Memory B cell (primary cell): ENCODE data around the gene COL19A1.

ENCODE experiments used
- ATAC-seq: fragments of 150-1000 bp; cut with Tn5 transposase; 2 replicates; pipeline ENCODE4 v1.10.0; 2021; ENCODE audit warnings: low read depth, mild to moderate bottlenecking, moderate library complexity
- DNase-seq, 2 donors: peaks; one replicate each; pipeline ENCODE4 v3.0.0; 2022; ENCODE audit warnings: low spot score in 2 of 2
- H3K27ac Mint-ChIP-seq: one replicate; pipeline ENCODE4 v1.8.0; 2022; ENCODE audit warnings: mild to moderate bottlenecking, moderate library complexity, mixed read lengths
- H3K27me3 Mint-ChIP-seq: one replicate; pipeline ENCODE4 v1.8.0; 2022; ENCODE audit warnings: mixed read lengths
- H3K36me3 Mint-ChIP-seq: one replicate; pipeline ENCODE4 v1.8.0; 2022; ENCODE audit warnings: mild to moderate bottlenecking, mixed read lengths
- H3K4me1 Mint-ChIP-seq: one replicate; pipeline ENCODE4 v1.8.0; 2022; ENCODE audit warnings: mixed read lengths
- H3K4me3 Mint-ChIP-seq: one replicate; pipeline ENCODE4 v1.8.0; 2022; ENCODE audit warnings: mild to moderate bottlenecking, moderate library complexity, mixed read lengths
- H3K9me3 Mint-ChIP-seq: one replicate; pipeline ENCODE4 v1.8.0; 2022; ENCODE audit warnings: mixed read lengths

Gene COL19A1

DNA sequence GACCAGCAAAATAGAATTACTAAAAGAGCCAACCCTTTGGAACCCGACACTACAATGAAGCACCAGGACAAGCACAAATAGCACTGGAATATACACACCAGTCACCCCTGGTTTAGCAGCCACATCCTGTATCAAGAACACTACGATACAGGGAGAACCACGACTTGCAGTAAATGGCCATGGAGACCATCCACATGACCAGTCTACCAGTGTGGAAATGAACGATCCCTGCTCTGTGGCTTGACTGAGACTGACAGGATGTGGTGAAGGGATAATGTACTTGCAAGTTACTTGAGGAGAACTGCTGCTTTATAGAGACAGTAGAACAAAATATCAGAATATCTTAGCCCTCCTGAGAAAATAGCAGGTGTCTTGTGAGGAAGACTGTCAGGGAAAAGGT, 266.9 kb downstream of the COL19A1 start:
- Mint-ChIP-seq H3K27ac (no peak overlapping the region), H3K4me3 (no peak overlapping the region), H3K36me3 (peaks cover 18% of the 10 kb centered on the region), H3K9me3 (no peaks in the 10 kb centered on the region), H3K4me1 (no peaks in the 10 kb centered on the region), H3K27me3 (no peaks in the 10 kb centered on the region)
- DNase-seq (no peak), ATAC-seq (no peak)

DNA sequence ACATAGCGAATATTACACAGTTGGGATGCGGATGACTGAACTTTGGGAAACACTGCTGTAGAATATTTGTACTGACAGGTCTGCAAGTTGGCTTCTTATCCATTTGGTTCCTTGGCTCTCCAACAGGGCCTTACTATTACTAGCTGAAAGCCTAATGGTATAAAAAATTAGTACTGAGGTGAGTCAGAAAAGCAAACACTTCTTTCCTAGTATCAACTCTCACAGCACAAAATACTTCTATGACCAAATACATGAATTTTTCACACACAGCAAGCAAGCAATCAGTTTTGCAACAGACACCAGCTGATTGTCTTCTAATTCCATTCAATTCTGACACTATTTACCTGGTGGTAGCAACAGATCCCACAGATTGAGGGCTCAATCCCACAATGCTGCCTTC, 268.2 kb downstream of the COL19A1 start:
- Mint-ChIP-seq H3K4me1 (no peaks in the 10 kb centered on the region), H3K9me3 (no peaks in the 10 kb centered on the region), H3K36me3 (peaks cover 22% of the 10 kb centered on the region), H3K27ac (no peak overlapping the region), H3K27me3 (no peaks in the 10 kb centered on the region), H3K4me3 (no peak overlapping the region)
- DNase-seq (no peak), ATAC-seq (no peak)

DNA sequence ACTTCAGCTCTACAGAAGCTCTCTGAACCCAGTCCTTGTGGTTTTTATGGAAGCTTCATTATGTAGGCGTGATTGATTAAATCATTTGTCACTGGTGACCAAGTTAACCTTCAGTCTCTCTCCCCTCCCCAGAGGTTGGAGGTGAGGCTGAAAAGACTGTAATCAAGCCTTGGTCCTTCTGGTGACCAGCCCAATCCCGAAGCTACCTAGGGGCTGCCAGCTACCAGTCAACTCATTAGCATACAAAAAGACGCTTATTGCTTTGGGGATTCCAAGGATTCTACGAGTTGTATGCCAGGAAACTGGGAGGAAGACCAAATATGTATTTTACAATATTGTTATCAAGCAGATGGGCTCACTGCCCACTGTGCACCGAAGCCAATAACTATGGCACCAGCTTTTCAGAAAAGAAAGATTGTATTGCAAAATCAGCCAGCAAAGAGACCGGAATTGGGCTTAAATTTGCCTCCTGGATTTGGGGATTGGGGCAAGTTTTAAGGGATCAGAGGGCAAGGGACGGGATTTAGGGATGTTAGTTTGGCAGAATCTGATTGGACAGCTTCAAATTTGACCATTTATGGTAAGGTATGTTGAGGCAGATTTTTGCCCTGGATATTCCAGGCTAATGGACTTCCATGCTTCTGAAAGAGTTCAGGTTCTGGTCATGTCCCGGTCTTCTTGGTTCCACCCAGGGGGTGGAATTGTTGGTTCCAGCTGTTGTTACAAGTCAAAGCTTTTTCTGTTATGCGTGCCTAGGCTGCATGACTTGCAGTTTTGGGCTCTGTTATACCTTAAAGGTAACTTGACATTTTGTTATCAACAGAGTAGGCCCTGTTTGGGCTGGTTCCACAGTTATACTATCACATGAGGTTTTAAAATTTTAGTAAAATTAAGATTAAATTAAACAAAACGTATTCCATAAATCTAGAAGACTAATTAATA, 269.1 kb downstream of the COL19A1 start:
- H3K36me3 Mint-ChIP-seq, result peaks cover 18% of the 10 kb centered on the region
- H3K9me3 Mint-ChIP-seq, result no peaks in the 10 kb centered on the region
- no peak overlapping the region for H3K4me3 Mint-ChIP-seq
- ATAC-seq (no peak), DNase-seq (no peak)
- H3K27me3 Mint-ChIP-seq, result no peaks in the 10 kb centered on the region
- H3K4me1 Mint-ChIP-seq, result no peaks in the 10 kb centered on the region
- no peak overlapping the region for H3K27ac Mint-ChIP-seq

DNA sequence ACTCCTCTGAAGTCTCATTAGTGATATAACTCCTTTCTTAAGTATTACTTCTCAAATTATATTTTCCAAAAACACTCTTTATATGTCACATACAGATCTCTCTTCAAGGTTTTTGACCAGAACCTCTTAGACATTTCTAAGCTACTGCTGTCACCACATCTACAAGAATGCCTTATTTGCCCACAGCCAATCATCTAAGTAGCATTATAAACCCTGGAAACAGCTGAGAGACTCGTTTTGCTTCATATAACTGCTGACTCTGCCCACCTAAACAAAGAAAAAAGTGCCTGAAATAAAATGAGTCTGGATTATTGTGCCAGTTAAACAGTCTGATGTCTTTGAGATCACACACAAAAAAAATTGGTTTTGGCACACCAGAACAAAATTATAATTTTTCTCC, 270.6 kb downstream of the COL19A1 start:
- ATAC-seq, result no peak

DNA sequence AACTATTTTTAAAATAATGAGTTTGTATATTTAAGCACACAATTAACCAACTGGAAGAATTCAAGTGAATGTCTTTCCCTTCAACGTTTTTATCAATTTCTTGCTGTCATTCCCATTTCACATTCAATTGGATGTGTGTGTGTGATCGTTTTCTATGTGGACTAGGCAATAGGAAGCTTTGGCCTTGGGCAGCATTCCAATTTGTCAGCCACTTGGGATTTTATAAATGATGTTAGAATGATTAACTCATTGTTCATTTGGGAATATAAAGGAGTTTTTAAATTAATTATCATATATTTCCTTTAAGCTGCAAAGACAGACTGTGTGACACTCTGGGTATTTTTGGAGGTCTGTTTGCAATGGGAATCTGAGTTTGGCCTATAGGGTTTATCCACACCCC, 274.1 kb downstream of the COL19A1 start:
- ATAC-seq (no peak), DNase-seq (no peak)
- Mint-ChIP-seq H3K4me1 (no peaks in the 10 kb centered on the region), H3K9me3 (no peaks in the 10 kb centered on the region), H3K27me3 (no peaks in the 10 kb centered on the region), H3K27ac (no peak overlapping the region), H3K4me3 (no peak overlapping the region), H3K36me3 (peaks cover 37% of the 10 kb centered on the region)

More for the DNA sequence above, 270.6 kb downstream of the COL19A1 start:
- no peak for DNase-seq
- Mint-ChIP-seq H3K27ac (no peak overlapping the region), H3K9me3 (no peaks in the 10 kb centered on the region), H3K27me3 (no peaks in the 10 kb centered on the region), H3K4me3 (no peak overlapping the region), H3K4me1 (no peaks in the 10 kb centered on the region), H3K36me3 (peaks cover 14% of the 10 kb centered on the region)

DNA sequence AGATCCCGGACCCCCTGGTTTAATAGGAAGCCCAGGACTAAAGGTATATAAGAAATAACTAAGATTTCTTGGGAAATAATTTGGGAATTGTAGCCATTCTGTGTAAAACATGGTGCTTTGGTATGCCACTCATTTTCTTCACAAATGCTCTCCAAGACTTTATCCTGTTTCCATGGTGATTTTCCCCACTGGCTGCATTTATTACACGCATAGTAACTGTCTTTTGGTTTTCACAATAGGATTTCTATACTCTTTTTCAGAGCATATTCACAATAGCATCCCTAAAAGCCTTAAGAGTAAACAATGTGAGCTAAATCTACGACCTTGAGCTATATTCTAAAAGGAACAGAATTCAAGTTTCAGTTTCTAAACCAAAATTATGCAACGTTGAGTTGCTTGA, 275.7 kb downstream of the COL19A1 start:
- Mint-ChIP-seq H3K27me3 (no peaks in the 10 kb centered on the region), H3K4me3 (no peak overlapping the region), H3K27ac (no peak overlapping the region), H3K36me3 (peaks cover 37% of the 10 kb centered on the region), H3K4me1 (no peaks in the 10 kb centered on the region), H3K9me3 (no peaks in the 10 kb centered on the region)
- ATAC-seq (no peak), DNase-seq (no peak)

DNA sequence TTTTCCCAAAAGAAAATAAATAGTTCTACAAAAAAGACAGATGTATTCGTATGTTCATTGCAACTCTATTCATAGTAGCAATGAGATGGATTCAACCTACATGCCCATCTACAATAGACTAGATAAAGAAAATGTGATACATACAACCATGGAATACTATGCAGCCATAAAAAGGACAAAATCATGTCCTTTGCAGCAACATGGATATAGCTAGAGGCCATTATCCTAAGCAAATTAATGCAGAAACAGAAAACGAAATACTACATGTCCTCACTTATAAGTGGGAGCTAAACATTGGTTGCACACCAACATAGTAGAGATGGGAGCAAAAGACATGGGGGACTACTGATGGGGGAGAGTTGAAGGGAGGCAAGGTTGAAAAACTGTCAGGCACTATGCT, 278.8 kb downstream of the COL19A1 start:
- no peaks in the 10 kb centered on the region for H3K27me3 Mint-ChIP-seq
- no peak for ATAC-seq
- H3K36me3 Mint-ChIP-seq, result peaks cover 39% of the 10 kb centered on the region
- no peak for DNase-seq
- H3K4me1 Mint-ChIP-seq, result no peaks in the 10 kb centered on the region
- H3K4me3 Mint-ChIP-seq, result no peak overlapping the region
- no peak overlapping the region for H3K27ac Mint-ChIP-seq
- no peaks in the 10 kb centered on the region for H3K9me3 Mint-ChIP-seq

DNA sequence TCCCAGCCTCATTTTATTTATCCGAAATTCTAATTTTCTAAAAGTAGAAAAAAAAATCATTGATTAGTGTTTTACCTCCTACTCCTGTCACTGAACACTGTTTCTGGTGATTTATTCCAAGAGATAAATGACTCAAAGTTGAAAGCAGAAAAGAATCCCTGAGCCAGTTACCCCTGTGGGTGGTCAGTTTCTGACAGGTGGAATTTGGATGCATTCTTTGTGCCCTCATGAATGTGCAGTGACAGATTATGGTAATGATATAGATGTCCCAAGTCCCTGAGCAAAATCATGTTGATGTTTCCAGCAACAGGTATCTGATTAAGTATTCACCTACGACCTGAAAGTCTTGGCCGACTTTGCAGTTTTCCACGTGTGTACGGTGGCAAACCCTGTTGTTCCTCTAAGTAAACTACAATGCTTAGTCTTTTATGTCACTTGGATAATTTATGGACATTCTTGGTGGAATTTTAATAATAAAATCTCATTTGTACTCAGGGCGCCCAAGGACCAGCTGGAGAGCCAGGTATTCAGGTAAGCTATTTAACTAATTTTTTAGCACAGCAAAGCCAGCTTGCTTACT, 282.9 kb downstream of the COL19A1 start:
- ATAC-seq, result no peak
- H3K36me3 Mint-ChIP-seq, result peaks cover 37% of the 10 kb centered on the region
- no peak overlapping the region for H3K4me3 Mint-ChIP-seq
- H3K27me3 Mint-ChIP-seq, result no peaks in the 10 kb centered on the region
- no peak overlapping the region for H3K27ac Mint-ChIP-seq
- no peaks in the 10 kb centered on the region for H3K4me1 Mint-ChIP-seq
- H3K9me3 Mint-ChIP-seq, result no peaks in the 10 kb centered on the region
- no peak for DNase-seq

DNA sequence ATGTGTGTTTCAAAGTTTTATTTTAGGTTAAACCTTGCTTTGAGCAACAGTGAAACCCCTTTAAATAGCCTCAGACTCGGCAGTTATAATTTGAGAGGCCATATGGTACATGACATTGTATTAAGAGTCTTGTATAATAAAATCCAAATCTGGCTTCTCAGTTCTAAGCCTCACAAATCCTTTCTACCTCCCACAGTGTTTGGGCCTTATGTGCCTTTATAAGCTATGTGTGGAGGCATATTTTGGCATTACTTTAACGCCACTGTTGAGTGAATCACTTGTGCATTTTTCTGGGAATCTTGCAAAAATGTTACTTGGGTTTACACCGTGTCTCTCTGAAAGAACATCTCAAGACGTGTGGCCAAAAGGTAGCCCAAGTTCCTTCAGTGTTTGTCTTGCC, 284.2 kb downstream of the COL19A1 start:
- no peaks in the 10 kb centered on the region for H3K9me3 Mint-ChIP-seq
- peaks cover 38% of the 10 kb centered on the region for H3K36me3 Mint-ChIP-seq
- no peak for ATAC-seq
- no peaks in the 10 kb centered on the region for H3K27me3 Mint-ChIP-seq
- no peak overlapping the region for H3K27ac Mint-ChIP-seq
- no peaks in the 10 kb centered on the region for H3K4me1 Mint-ChIP-seq
- no peak for DNase-seq
- H3K4me3 Mint-ChIP-seq, result no peak overlapping the region

DNA sequence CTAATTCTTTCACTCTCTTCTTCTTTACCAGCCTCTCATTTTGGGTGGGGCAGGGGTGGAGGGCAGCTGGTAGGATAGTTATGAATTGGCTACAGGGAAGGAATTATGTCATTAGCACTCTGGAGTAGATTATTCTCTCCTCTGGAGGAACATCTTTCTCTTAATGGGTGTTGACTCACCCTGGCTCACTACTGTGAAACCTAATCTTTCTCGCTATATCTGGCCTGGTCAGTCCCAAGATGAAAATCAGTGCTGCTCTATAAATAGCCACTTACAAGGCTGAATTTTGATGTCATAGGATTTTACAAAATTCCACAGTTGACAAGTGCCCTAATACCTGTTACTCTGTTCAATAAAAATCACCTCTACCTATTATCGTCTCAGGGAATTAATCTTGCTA, 285.3 kb downstream of the COL19A1 start:
- no peak overlapping the region for H3K27ac Mint-ChIP-seq
- H3K27me3 Mint-ChIP-seq, result no peaks in the 10 kb centered on the region
- H3K36me3 Mint-ChIP-seq, result peaks cover 45% of the 10 kb centered on the region
- no peaks in the 10 kb centered on the region for H3K9me3 Mint-ChIP-seq
- ATAC-seq, result no peak
- no peak for DNase-seq
- H3K4me3 Mint-ChIP-seq, result no peak overlapping the region
- H3K4me1 Mint-ChIP-seq, result no peaks in the 10 kb centered on the region

DNA sequence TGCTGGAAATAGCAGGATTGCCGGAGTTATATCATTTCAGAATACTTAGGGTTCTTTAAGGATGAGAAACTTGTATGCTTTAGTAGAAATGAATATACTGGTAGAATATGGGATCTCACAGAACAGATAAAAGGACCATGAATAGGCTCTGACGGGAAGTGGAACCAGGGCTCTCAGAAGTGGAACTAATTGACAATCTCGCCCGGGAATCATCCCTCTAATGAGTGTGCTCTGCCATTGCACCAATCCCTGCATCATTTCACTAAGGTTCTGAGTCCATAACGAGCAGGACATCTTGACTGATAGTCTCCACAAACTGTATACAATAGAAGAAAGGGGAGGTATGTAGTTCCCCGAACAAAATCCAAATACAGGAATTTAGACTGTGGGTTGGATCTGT, 286.4 kb downstream of the COL19A1 start:
- DNase-seq (no peak), ATAC-seq (no peak)
- H3K4me3 Mint-ChIP-seq, result no peak overlapping the region
- no peak overlapping the region for H3K27ac Mint-ChIP-seq
- H3K27me3 Mint-ChIP-seq, result no peaks in the 10 kb centered on the region
- peaks cover 43% of the 10 kb centered on the region for H3K36me3 Mint-ChIP-seq
- H3K4me1 Mint-ChIP-seq, result no peaks in the 10 kb centered on the region
- H3K9me3 Mint-ChIP-seq, result no peaks in the 10 kb centered on the region

DNA sequence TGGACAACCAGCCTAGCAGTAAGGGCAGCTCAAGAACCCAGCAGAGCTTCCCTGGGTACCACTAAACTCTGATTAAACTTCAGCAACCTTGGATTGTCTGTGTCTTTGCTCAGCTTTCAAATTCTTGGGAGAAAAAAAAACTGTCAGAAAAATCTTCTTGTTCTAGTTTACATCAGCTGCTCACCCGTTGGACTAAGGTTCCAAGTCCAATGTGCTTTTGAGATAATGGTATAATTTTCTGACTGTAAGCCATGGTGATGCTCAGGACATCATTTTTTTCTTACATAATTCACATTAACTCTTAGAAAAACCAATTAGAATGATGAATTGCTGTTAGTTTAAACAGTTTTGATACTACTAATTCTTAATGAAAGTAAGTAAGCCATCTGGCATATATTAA, 290.7 kb downstream of the COL19A1 start:
- H3K27me3 Mint-ChIP-seq, result no peaks in the 10 kb centered on the region
- H3K4me1 Mint-ChIP-seq, result no peaks in the 10 kb centered on the region
- H3K36me3 Mint-ChIP-seq, result peaks cover 49% of the 10 kb centered on the region
- ATAC-seq, result no peak
- no peak for DNase-seq
- no peak overlapping the region for H3K27ac Mint-ChIP-seq
- H3K4me3 Mint-ChIP-seq, result no peak overlapping the region
- H3K9me3 Mint-ChIP-seq, result no peaks in the 10 kb centered on the region

DNA sequence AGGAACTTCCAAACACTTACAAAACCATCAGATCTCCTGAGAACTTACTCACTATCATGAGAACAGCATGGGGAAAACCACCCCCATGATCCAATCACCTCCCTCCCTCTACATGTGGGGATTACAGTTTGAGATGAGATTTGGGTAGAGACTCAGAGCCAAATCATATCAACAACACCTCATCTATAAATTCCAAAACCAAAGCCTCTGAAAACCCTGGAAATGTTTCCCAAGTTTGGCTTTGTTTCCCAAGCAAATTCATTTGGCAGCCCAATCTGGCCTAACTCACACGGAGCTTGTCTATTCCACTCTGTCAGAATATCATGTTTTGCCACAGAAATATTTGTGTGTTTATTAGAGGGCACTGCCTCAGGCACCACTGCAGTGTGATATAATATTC, 293.9 kb downstream of the COL19A1 start:
- Mint-ChIP-seq H3K27me3 (no peaks in the 10 kb centered on the region), H3K27ac (no peak overlapping the region), H3K4me3 (no peak overlapping the region), H3K4me1 (no peaks in the 10 kb centered on the region), H3K9me3 (no peaks in the 10 kb centered on the region), H3K36me3 (peaks cover 45% of the 10 kb centered on the region)
- DNase-seq, result no peak
- ATAC-seq, result no peak

DNA sequence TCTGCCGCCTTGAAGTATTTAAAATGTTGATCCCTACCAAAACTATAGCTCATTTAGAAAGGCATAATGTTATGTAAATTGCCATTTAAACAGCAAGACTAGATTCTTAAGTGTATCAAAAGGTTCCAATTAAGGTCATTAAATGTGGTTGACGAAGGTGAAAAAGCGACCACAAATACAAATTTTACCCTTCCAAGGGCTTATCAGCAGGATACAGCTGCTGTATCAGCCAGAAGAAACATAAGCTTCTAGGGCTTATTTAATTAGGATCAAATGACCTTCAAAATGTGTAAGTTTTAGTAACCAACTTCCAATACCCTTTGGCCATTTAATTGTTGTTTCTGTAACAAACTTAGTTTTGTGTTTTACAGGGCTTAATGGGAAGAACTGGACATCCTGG, 296.6 kb downstream of the COL19A1 start:
- H3K27me3 Mint-ChIP-seq, result no peaks in the 10 kb centered on the region
- ATAC-seq (no peak), DNase-seq (no peak)
- peaks cover 4% of the 10 kb centered on the region for H3K4me1 Mint-ChIP-seq
- H3K36me3 Mint-ChIP-seq, result peaks cover 36% of the 10 kb centered on the region
- no peak overlapping the region for H3K27ac Mint-ChIP-seq
- no peak overlapping the region for H3K4me3 Mint-ChIP-seq
- H3K9me3 Mint-ChIP-seq, result no peaks in the 10 kb centered on the region

DNA sequence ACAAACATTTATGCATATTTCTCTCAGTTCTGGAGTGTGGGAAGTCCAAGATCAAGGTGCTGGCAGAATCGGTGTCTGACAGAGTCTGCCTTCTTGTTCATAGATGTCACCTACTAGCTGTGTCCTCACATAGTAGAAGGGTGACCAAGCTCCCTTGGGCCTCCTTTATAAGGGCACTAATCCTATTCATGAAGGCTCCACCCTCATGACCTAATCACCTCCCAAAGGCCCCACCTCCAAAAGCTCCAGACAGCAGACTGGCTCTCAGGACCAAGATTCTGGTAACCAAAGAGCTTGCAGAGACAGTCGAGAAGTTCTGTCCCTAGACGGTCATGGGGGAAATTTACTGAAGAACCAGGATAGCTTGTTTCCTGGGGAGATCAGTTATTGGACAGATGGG, 297.4 kb downstream of the COL19A1 start:
- ATAC-seq (no peak), DNase-seq (no peak)
- no peaks in the 10 kb centered on the region for H3K27me3 Mint-ChIP-seq
- H3K27ac Mint-ChIP-seq, result no peak overlapping the region
- no peak overlapping the region for H3K4me3 Mint-ChIP-seq
- peaks cover 37% of the 10 kb centered on the region for H3K36me3 Mint-ChIP-seq
- H3K4me1 Mint-ChIP-seq, result peaks cover 4% of the 10 kb centered on the region
- H3K9me3 Mint-ChIP-seq, result no peaks in the 10 kb centered on the region
